ENCODE measurements around the gene TPST2. TPM values are rescaled to one million over a fixed set of nuclear protein-coding genes. Genes with fewer than 3 reads are reported as not detected.

TPST2 gene
- total RNA-seq, 1 donor from 2014 or later = 10.7 TPM

DNA sequence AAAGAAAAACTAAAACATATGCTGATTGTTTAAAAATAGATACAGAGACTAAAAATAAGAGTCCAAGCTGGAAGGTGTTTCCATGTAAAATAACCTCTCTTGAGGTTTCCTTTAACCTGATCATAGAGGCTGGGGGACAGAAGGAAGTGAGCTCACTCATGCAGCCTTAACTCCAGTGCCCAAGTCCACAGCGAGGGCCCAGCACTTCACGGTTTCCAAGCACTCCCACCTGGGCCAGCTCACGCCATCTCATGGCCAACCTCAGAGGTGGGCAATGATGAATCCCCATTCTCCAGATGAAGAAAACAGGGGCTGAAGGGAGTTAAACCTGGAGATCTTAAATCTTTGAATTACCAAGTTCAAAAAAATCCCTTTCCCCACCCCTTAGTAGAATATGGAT lies 62.8 kb downstream of the TPST2 start:
- Mint-ChIP-seq H3K27me3 (ENCODE audit: low read depth) (no peaks in the 10 kb centered on the region), H3K4me3 (no peak overlapping the region), H3K4me1 (no peaks in the 10 kb centered on the region), H3K36me3 (ENCODE audit: low read depth) (no peaks in the 10 kb centered on the region), H3K27ac (ENCODE audit: unreplicated experiment) (no peak overlapping the region), H3K9me3 (no peaks in the 10 kb centered on the region)
- no peak for DNase-seq (ENCODE audit: low read depth, low spot score)
- TF ChIP-seq, protein P1, sequence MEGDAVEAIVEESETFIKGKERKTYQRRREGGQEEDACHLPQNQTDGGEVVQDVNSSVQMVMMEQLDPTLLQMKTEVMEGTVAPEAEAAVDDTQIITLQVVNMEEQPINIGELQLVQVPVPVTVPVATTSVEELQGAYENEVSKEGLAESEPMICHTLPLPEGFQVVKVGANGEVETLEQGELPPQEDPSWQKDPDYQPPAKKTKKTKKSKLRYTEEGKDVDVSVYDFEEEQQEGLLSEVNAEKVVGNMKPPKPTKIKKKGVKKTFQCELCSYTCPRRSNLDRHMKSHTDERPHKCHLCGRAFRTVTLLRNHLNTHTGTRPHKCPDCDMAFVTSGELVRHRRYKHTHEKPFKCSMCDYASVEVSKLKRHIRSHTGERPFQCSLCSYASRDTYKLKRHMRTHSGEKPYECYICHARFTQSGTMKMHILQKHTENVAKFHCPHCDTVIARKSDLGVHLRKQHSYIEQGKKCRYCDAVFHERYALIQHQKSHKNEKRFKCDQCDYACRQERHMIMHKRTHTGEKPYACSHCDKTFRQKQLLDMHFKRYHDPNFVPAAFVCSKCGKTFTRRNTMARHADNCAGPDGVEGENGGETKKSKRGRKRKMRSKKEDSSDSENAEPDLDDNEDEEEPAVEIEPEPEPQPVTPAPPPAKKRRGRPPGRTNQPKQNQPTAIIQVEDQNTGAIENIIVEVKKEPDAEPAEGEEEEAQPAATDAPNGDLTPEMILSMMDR (conservative IDR thresholded peaks at IDR 0.05) = no peak

- H3K36me3 Mint-ChIP-seq (ENCODE audit: low read depth) = no peaks in the 10 kb centered on the region
Observed at GRCh38 chr22:26525946-26526564, 63.9 kb downstream of the TPST2 start.

DNA sequence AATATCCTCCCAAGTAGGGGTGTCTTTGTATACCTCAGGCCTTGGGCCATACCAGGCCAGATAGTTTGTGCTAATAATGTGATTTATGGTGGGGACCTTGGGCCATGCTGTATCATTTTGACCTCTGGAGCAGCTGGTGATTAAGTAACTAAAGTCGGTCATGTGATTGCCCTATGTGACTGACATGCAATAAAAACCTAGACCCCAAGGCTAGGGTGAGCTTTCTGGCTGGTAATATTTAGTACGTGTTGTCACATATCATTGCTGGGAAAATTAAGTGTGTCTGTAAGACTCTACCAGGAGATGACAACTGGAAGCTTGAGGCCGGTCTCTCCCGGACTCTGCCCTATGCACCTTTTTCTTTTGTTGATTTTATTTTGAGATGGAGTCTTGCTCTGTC lies 65.1 kb downstream of the TPST2 start:
- H3K4me3 Mint-ChIP-seq = no peak overlapping the region
- H3K27me3 Mint-ChIP-seq (ENCODE audit: low read depth) = no peaks in the 10 kb centered on the region
- no peaks in the 10 kb centered on the region for H3K9me3 Mint-ChIP-seq
- no peaks in the 10 kb centered on the region for H3K4me1 Mint-ChIP-seq
- H3K27ac Mint-ChIP-seq (ENCODE audit: unreplicated experiment) = no peak overlapping the region
- TF ChIP-seq, protein P1 (conservative IDR thresholded peaks at IDR 0.05) = no peak
- H3K36me3 Mint-ChIP-seq (ENCODE audit: low read depth) = no peaks in the 10 kb centered on the region
- DNase-seq (ENCODE audit: low read depth, low spot score) = no peak

More at GRCh38 chr22:26525946-26526564, 63.9 kb downstream of the TPST2 start:
- Mint-ChIP-seq H3K9me3 (no peaks in the 10 kb centered on the region), H3K4me3 (no peak overlapping the region), H3K27ac (ENCODE audit: unreplicated experiment) (no peak overlapping the region), H3K4me1 (no peaks in the 10 kb centered on the region), H3K27me3 (ENCODE audit: low read depth) (no peaks in the 10 kb centered on the region)
- TF ChIP-seq, protein P1 (conservative IDR thresholded peaks at IDR 0.05) = no peak
- DNase-seq (ENCODE audit: low read depth, low spot score) = no peak

DNA sequence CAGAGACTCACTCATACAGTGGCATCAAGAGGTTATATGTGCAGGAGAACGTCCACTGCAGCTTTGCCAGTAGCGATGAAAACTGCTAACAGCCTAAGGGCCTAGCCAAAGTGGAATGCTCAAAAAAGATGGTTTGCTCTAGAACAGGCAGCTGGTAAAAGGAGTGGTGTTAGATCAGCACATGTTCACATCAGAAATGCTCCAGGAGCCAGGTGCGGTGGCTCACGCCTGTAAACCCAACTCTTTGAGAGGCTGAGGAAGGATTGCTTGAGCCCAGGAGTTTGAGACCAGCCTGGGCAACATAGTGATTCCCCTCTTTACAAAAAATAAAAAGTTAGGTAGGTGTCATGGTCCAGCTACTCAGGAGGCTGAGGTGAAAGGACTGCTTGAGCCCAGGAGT lies 67.3 kb downstream of the TPST2 start:
- Mint-ChIP-seq H3K4me1 (no peaks in the 10 kb centered on the region), H3K27ac (ENCODE audit: unreplicated experiment) (no peak overlapping the region)

GRCh38 chr22:26522012-26522411 lies 67.9 kb downstream of the TPST2 start:
- Mint-ChIP-seq H3K9me3 (no peaks in the 10 kb centered on the region), H3K4me3 (no peak overlapping the region), H3K36me3 (ENCODE audit: low read depth) (no peaks in the 10 kb centered on the region), H3K4me1 (no peaks in the 10 kb centered on the region), H3K27me3 (ENCODE audit: low read depth) (no peaks in the 10 kb centered on the region), H3K27ac (ENCODE audit: unreplicated experiment) (no peak overlapping the region)
- DNase-seq (ENCODE audit: low read depth, low spot score) = no peak
- TF ChIP-seq, protein P1 (conservative IDR thresholded peaks at IDR 0.05) = no peak

More for the DNA sequence above, 67.3 kb downstream of the TPST2 start:
- DNase-seq (ENCODE audit: low read depth, low spot score) = no peak
- H3K27me3 Mint-ChIP-seq (ENCODE audit: low read depth) = no peaks in the 10 kb centered on the region
- no peaks in the 10 kb centered on the region for H3K9me3 Mint-ChIP-seq
- H3K4me3 Mint-ChIP-seq = no peak overlapping the region
- TF ChIP-seq, protein P1 (conservative IDR thresholded peaks at IDR 0.05) = no peak
- no peaks in the 10 kb centered on the region for H3K36me3 Mint-ChIP-seq (ENCODE audit: low read depth)
